Hematopoietic multipotent progenitor cell treated with erythropoietin and hydrocortisone succinate and interleukin-3 and kit ligand, for 17 days (in vitro differentiated cells): ENCODE results near the gene PXDN.

ENCODE experiments used
- DNase-seq: peaks from one replicate; pipeline ENCODE4 v3.0.0-alpha.2; 2015; ENCODE audit warnings: low spot score

The PXDN gene

DNA sequence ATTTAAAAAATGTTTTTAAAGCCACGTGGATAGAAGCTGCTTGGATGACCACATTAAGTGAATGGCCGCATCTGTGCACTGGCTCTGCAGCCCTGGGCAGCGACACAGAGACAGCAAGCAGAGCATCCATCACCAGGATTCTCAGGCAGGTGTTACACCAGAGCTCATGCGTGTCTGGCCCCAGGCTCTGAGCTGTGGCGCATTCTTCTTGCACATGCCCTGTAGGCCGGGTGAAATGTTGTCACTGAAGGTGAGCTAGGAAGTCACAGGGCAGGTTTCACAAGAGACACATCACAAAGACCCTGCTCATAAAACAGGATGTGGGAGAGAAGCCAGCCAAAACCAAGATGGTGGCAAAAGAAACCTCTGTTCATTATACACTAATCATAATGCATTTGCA, 8.4 kb upstream of the PXDN start:
- no peak for DNase-seq

GRCh38 chr2:1751767-1752725, 7.7 kb upstream of the PXDN start:
- no peak for DNase-seq

DNA sequence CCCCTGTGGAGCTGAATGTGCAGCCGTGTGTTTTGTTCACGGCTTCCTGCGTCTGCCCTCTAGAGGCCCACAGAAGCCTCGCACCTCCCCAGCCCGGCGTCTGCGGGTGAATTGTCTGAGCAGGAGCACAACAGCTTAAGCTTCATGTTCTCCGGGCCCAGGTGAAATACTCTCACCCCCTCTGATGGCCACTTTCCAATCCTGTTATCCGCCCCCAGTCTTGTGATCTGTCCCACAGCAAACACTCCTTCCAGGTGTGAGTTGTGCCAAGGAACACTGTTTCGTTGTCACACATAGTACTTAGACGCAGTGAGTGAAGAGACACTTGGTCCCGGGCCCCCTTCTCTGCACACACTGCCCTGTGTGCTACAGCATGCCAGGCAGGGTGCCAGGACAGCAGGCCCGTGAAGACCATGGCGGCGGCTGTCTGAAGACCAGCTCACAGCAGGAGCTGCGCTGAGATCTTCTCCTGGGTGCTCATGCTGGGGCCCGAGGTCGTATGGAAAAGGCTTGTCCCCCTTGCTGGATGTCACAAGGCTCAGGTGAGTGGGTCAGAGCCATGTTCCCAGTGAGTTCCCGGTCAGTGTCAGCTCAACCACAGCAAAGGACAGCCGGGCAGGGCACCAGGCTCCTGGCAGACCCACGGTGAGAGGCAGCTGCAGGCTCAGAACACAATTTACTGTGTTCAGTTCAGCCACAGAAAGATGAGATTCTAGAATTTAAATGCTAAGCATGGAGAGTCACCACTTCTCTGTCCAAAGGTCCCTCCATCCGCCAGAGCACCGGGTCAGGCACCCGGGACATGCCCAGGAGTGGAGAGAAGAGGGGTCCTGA, 6.8 kb upstream of the PXDN start:
- no peak for DNase-seq

DNA sequence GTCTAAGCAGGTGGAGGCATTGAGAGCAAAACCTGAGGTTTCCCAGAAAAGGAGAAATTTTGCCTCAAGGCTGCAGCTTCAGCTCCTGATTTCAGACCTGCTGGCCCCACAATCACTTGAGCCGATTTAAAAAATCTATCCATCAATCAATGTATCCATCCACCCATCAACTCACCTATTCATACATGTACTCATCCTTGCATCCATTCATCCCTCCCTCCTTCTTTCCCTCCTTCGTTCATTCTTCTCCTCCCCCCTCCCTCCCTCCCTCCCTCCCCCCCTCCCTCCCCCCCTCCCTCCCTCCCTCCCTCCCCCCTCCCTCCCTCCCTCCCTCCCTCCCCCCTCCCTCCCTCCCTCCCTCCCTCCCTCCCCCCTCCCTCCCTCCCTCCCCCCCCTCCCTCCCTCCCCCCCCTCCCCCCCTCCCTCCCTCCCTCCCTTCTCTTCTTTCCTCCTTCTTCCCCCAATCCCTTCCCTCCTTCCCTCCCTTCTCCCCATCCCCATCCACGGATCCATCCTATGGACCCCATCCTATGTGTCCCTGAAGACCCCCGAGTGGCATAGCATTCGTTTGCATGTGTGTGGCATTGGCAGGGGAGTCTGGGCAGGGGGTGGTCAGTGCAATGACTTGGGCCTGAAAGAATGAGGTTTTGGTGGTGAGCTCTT, 6.1 kb upstream of the PXDN start:
- DNase-seq: no peak

GRCh38 chr2:1749489-1750119, 5.3 kb upstream of the PXDN start:
- DNase-seq: no peak

GRCh38 chr2:1748741-1749488, 4.6 kb upstream of the PXDN start:
- no peak for DNase-seq

- no peak for DNase-seq
These were observed 3.9 kb upstream of the PXDN start for GRCh38 chr2:1748176-1748740.

GRCh38 chr2:1747065-1747941, 3.0 kb upstream of the PXDN start:
- DNase-seq: no peak

GRCh38 chr2:1746174-1747064, 2.1 kb upstream of the PXDN start:
- no peak for DNase-seq

GRCh38 chr2:1745171-1746023, 1.1 kb upstream of the PXDN start:
- DNase-seq: no peak

GRCh38 chr2:1744151-1744445, 217 bp downstream of the PXDN start:
- DNase-seq: no peak

- no peak for DNase-seq
These were observed 742 bp downstream of the PXDN start for GRCh38 chr2:1743396-1744150.

- DNase-seq: no peak
These were observed 1.5 kb downstream of the PXDN start for GRCh38 chr2:1742681-1743395.

- no peak for DNase-seq
These were observed 2.0 kb downstream of the PXDN start for GRCh38 chr2:1742301-1742680.

GRCh38 chr2:1741851-1742250, 2.5 kb downstream of the PXDN start:
- no peak for DNase-seq

DNA sequence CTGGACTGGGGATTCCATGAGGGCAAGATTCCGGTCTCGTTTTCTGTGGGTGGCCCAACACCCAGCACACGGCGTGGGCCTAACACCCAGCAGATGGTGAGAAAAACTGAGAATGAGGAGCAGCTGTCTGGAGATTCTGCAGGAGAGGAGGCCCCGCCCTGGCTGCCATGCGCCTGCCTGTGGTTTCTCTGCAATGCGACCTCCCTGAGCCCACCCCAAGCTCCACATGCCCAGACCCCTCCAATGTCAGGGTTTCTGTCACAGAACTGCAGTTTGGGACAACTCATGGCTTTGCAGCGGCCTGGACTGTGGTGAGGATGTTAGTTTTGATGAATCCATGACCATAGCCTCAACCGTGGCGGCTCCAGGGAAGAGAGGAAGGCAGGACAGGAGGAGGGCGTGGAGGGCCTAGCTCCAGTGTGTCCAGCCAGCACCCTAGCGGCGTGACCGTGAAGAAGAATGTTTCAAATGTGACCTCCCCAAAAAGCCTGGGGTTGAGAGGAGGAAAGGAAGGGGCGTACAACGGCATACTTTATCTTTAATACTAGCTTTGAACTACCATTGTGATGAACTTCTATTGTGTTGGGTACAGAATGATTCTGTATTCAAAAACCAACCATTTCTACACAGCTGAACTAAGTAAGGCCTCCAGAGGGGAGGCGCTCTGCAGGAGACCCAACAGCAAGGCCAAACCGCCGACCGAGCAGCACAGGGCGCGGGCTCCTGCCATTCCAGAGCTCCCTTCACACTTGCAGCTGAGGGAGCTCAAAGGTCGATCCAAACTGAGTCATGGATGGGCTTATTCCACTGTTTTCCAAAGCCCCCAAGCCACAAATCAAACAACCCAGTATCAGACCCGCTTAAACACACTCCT, 3.4 kb downstream of the PXDN start:
- DNase-seq: no peak
